Neural progenitor cell (in vitro differentiated cells): ENCODE data around the gene BBS9. TPM values are rescaled to one million over a fixed set of nuclear protein-coding genes. Genes with fewer than 3 reads are reported as not detected.

Experiments
- DNase-seq: peaks from one replicate; pipeline ENCODE4 v3.0.0-alpha.2; 2016; ENCODE audit warnings: low spot score
- H2AFZ ChIP-seq: fragments of 200-600 bp; sonication (generic); replicated peaks from 2 replicates; pipeline ENCODE4 v1.6.1; 2016; ENCODE audit warnings: antibody characterized with exemption
- H3F3A ChIP-seq: fragments of 200-600 bp; sonication (generic); 2 replicates; pipeline ENCODE4 v1.6.1; 2016; ENCODE audit warnings: antibody characterized with exemption, low read depth
- H3K27ac ChIP-seq: fragments of 200-600 bp; sonication (generic); 2 replicates; pipeline ENCODE4 v1.5.1; 2016; ENCODE audit warnings: mild to moderate bottlenecking
- H3K27me3 ChIP-seq: fragments of 200-600 bp; sonication (generic); 2 replicates; pipeline ENCODE4 v1.6.1; 2016; ENCODE audit warnings: mild to moderate bottlenecking, moderate library complexity
- H3K36me3 ChIP-seq: fragments of 200-600 bp; sonication (generic); 2 replicates; pipeline ENCODE4 v1.5.1; 2016
- H3K4me1 ChIP-seq: fragments of 200-600 bp; sonication (generic); 2 replicates; pipeline ENCODE4 v1.6.1; 2016; ENCODE audit warnings: mixed run types
- H3K4me2 ChIP-seq: fragments of 200-600 bp; sonication (generic); 2 replicates; pipeline ENCODE4 v1.6.1; 2016
- H3K4me3 ChIP-seq: fragments of 200-600 bp; sonication (generic); 2 replicates; pipeline ENCODE4 v1.5.1; 2016
- H3K79me2 ChIP-seq: fragments of 200-600 bp; sonication (generic); 2 replicates; pipeline ENCODE4 v1.6.1; 2016; ENCODE audit warnings: low read depth
- H3K9ac ChIP-seq: fragments of 200-600 bp; sonication (generic); 2 replicates; pipeline ENCODE4 v1.6.1; 2016
- H3K9me3 ChIP-seq: fragments of 200-600 bp; sonication (generic); 2 replicates; pipeline ENCODE4 v1.5.1; 2016; ENCODE audit warnings: low read depth
- H4K20me1 ChIP-seq: fragments of 200-600 bp; sonication (generic); 2 replicates; pipeline ENCODE4 v1.6.1; 2016; ENCODE audit warnings: low read depth
- H3K27ac Mint-ChIP-seq: 3 replicates; pipeline ENCODE4 v1.8.0; 2021; ENCODE audit warnings: mixed read lengths
- H3K27me3 Mint-ChIP-seq: 2 replicates; pipeline ENCODE4 v1.8.0; 2022; ENCODE audit warnings: low read depth, mild to moderate bottlenecking, inconsistent platforms, moderate library complexity, mixed read lengths; ENCODE audit not compliant: insufficient read depth
- H3K36me3 Mint-ChIP-seq: 3 replicates; pipeline ENCODE4 v1.8.0; 2021; ENCODE audit warnings: mixed read lengths
- H3K4me1 Mint-ChIP-seq: 3 replicates; pipeline ENCODE4 v1.8.0; 2021; ENCODE audit warnings: mixed read lengths
- H3K4me3 Mint-ChIP-seq: 3 replicates; pipeline ENCODE4 v1.8.0; 2021; ENCODE audit warnings: mild to moderate bottlenecking, moderate library complexity, mixed read lengths
- H3K9me3 Mint-ChIP-seq: 3 replicates; pipeline ENCODE4 v1.8.0; 2020; ENCODE audit warnings: mixed read lengths
- EZH2 ChIP-seq: fragments of 200-600 bp; sonication (generic); IDR thresholded peaks from 2 replicates; pipeline ENCODE4 v1.6.1; 2017; ENCODE audit warnings: antibody characterized with exemption, mild to moderate bottlenecking, moderate library complexity
- EZH2phosphoT487 ChIP-seq: fragments of 200-600 bp; sonication (generic); IDR thresholded peaks from 2 replicates; pipeline ENCODE4 v1.6.1; 2017; ENCODE audit warnings: antibody characterized with exemption
- total RNA-seq: library from RNA; depleted of rRNA; stranded (reverse); fragments of >200 nt; gene quantifications from 2 replicates; pipeline ENCODE4 v1.2.3, GENCODE V29; 2015; ENCODE audit warnings: low replicate concordance
- TF ChIP-seq, protein P1 (sequence below): fragments of 200-600 bp; sonication (generic); IDR thresholded peaks from 2 replicates; pipeline ENCODE4 v1.5.1; 2017; ENCODE audit warnings: antibody characterized with exemption, mild to moderate bottlenecking

BBS9 gene
- total RNA-seq, 1 donor from 2014 or later: 40.3 TPM

GRCh38 chr7:33601101-33601500 is 471.7 kb downstream of the BBS9 start:
- DNase-seq: no peak
- Histone ChIP-seq H3K4me1 (no peaks in the 10 kb centered on the region), H3K4me2 (no peak overlapping the region), H3K27ac (no peak overlapping the region), H3K27me3 (no peaks in the 10 kb centered on the region), H3K36me3 (no peaks in the 10 kb centered on the region), H3F3A (no peaks in the 10 kb centered on the region), H3K79me2 (no peaks in the 10 kb centered on the region), H3K9me3 (no peaks in the 10 kb centered on the region), H3K9ac (no peak overlapping the region), H4K20me1 (no peaks in the 10 kb centered on the region), H2AFZ (no peak overlapping the region), H3K4me3 (no peak overlapping the region)
- H3K4me3 Mint-ChIP-seq: no peak overlapping the region
- no peak for TF ChIP-seq EZH2
- no peaks in the 10 kb centered on the region for H3K9me3 Mint-ChIP-seq
- no peaks in the 10 kb centered on the region for H3K36me3 Mint-ChIP-seq
- no peak overlapping the region for H3K27ac Mint-ChIP-seq
- no peaks in the 10 kb centered on the region for H3K27me3 Mint-ChIP-seq
- no peaks in the 10 kb centered on the region for H3K4me1 Mint-ChIP-seq

DNA sequence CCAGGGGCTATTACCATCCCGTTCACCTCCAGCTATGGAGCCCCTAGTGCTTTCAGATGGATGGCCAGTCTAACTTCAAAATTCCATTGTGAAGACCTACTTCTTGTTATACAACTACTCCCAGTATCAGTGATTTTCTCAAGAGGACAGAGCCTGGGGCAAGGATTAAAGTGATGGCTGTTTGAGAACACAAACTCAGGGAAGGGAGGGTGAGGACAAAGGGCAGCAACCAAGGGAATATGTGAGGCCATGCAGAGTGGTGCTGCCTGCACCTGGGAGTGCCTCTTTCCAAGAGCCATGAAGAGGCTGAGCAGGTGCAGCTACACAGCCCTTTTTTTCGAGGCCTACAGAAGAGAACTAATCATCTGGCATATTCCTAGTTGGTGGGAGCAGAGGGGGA is 472.5 kb downstream of the BBS9 start:
- no peaks in the 10 kb centered on the region for H3K9me3 Mint-ChIP-seq

GRCh38 chr7:33604056-33604455 is 474.7 kb downstream of the BBS9 start:
- no peaks in the 10 kb centered on the region for H3K9me3 Mint-ChIP-seq
- no peak overlapping the region for H3K27ac Mint-ChIP-seq
- H3K9ac ChIP-seq: no peak overlapping the region
- H3K9me3 ChIP-seq: no peaks in the 10 kb centered on the region
- no peaks in the 10 kb centered on the region for H3K4me1 Mint-ChIP-seq
- H3K4me3 Mint-ChIP-seq: no peak overlapping the region
- H3F3A ChIP-seq: no peaks in the 10 kb centered on the region
- H3K36me3 ChIP-seq: no peaks in the 10 kb centered on the region
- TF ChIP-seq EZH2 (no peak), EZH2phosphoT487 (no peak)
- TF ChIP-seq, protein P1, sequence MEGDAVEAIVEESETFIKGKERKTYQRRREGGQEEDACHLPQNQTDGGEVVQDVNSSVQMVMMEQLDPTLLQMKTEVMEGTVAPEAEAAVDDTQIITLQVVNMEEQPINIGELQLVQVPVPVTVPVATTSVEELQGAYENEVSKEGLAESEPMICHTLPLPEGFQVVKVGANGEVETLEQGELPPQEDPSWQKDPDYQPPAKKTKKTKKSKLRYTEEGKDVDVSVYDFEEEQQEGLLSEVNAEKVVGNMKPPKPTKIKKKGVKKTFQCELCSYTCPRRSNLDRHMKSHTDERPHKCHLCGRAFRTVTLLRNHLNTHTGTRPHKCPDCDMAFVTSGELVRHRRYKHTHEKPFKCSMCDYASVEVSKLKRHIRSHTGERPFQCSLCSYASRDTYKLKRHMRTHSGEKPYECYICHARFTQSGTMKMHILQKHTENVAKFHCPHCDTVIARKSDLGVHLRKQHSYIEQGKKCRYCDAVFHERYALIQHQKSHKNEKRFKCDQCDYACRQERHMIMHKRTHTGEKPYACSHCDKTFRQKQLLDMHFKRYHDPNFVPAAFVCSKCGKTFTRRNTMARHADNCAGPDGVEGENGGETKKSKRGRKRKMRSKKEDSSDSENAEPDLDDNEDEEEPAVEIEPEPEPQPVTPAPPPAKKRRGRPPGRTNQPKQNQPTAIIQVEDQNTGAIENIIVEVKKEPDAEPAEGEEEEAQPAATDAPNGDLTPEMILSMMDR: no peak
- no peaks in the 10 kb centered on the region for H3K79me2 ChIP-seq
- no peaks in the 10 kb centered on the region for H4K20me1 ChIP-seq
- no peak overlapping the region for H3K27ac ChIP-seq
- H3K4me2 ChIP-seq: no peak overlapping the region
- no peak for DNase-seq
- no peaks in the 10 kb centered on the region for H3K27me3 ChIP-seq
- H3K36me3 Mint-ChIP-seq: no peaks in the 10 kb centered on the region
- H2AFZ ChIP-seq: no peak overlapping the region
- no peak overlapping the region for H3K4me3 ChIP-seq
- no peaks in the 10 kb centered on the region for H3K4me1 ChIP-seq
- H3K27me3 Mint-ChIP-seq: no peaks in the 10 kb centered on the region

More for the DNA sequence above, 472.5 kb downstream of the BBS9 start:
- H3K4me3 ChIP-seq: no peak overlapping the region
- no peaks in the 10 kb centered on the region for H3F3A ChIP-seq
- Mint-ChIP-seq H3K27ac (no peak overlapping the region), H3K36me3 (no peaks in the 10 kb centered on the region), H3K27me3 (no peaks in the 10 kb centered on the region), H3K4me3 (no peak overlapping the region), H3K4me1 (no peaks in the 10 kb centered on the region)
- no peaks in the 10 kb centered on the region for H3K27me3 ChIP-seq
- H4K20me1 ChIP-seq: no peaks in the 10 kb centered on the region
- H3K79me2 ChIP-seq: no peaks in the 10 kb centered on the region
- H3K9me3 ChIP-seq: no peaks in the 10 kb centered on the region
- no peak for DNase-seq
- H3K27ac ChIP-seq: no peak overlapping the region
- no peak overlapping the region for H2AFZ ChIP-seq
- no peak overlapping the region for H3K9ac ChIP-seq
- no peak for TF ChIP-seq EZH2phosphoT487
- TF ChIP-seq, protein P1: no peak
- TF ChIP-seq EZH2: no peak
- H3K4me2 ChIP-seq: no peak overlapping the region
- H3K4me1 ChIP-seq: no peaks in the 10 kb centered on the region
- H3K36me3 ChIP-seq: no peaks in the 10 kb centered on the region

- Histone ChIP-seq H3K9ac (no peak overlapping the region), H3K79me2 (no peaks in the 10 kb centered on the region), H3K4me1 (no peaks in the 10 kb centered on the region), H3K4me2 (no peak overlapping the region), H4K20me1 (no peaks in the 10 kb centered on the region), H3F3A (no peaks in the 10 kb centered on the region), H3K4me3 (no peak overlapping the region), H3K27ac (no peak overlapping the region), H3K27me3 (no peaks in the 10 kb centered on the region), H3K36me3 (no peaks in the 10 kb centered on the region), H2AFZ (no peak overlapping the region), H3K9me3 (no peaks in the 10 kb centered on the region)
- H3K36me3 Mint-ChIP-seq: no peaks in the 10 kb centered on the region
- no peak overlapping the region for H3K4me3 Mint-ChIP-seq
- TF ChIP-seq, protein P1: no peak
- TF ChIP-seq EZH2phosphoT487 (no peak), EZH2 (no peak)
- H3K27ac Mint-ChIP-seq: no peak overlapping the region
- H3K9me3 Mint-ChIP-seq: no peaks in the 10 kb centered on the region
- no peaks in the 10 kb centered on the region for H3K27me3 Mint-ChIP-seq
- H3K4me1 Mint-ChIP-seq: no peaks in the 10 kb centered on the region
- DNase-seq: no peak
Measured at GRCh38 chr7:33610918-33611317, 481.6 kb downstream of the BBS9 start.
